Measurements from ENCODE around the gene SETBP1.

SETBP1 gene

GRCh38 chr18:44765456-44765855, 84.8 kb downstream of the SETBP1 start:
- H3K27me3 Mint-ChIP-seq: no peaks in the 10 kb centered on the region
- peaks cover 6% of the 10 kb centered on the region for H3K36me3 Mint-ChIP-seq (ENCODE audit: insufficient read depth)
- no peak overlapping the region for H3K4me3 Mint-ChIP-seq
- H3K4me1 Mint-ChIP-seq: peaks cover 21% of the 10 kb centered on the region
- ATAC-seq (replicated peaks; ENCODE audit: extremely low read depth, poor library complexity, severe bottlenecking) (no peak), DNase-seq (ENCODE audit: low spot score in 2 of 2) (no peak)
- no peak overlapping the region for H3K27ac Mint-ChIP-seq (ENCODE audit: low read depth)
- no peaks in the 10 kb centered on the region for H3K9me3 Mint-ChIP-seq

GRCh38 chr18:44766450-44766849, 85.8 kb downstream of the SETBP1 start:
- DNase-seq (ENCODE audit: low spot score in 2 of 2) (no peak), ATAC-seq (replicated peaks; ENCODE audit: extremely low read depth, poor library complexity, severe bottlenecking) (no peak)
- Mint-ChIP-seq H3K9me3 (no peaks in the 10 kb centered on the region), H3K36me3 (ENCODE audit: insufficient read depth) (peaks cover 6% of the 10 kb centered on the region), H3K27ac (ENCODE audit: low read depth) (no peak overlapping the region), H3K27me3 (no peaks in the 10 kb centered on the region), H3K4me3 (no peak overlapping the region), H3K4me1 (peaks cover 21% of the 10 kb centered on the region)

- H3K4me1 Mint-ChIP-seq: peaks cover 21% of the 10 kb centered on the region
- DNase-seq (ENCODE audit: low spot score in 2 of 2) (no peak), ATAC-seq (replicated peaks; ENCODE audit: extremely low read depth, poor library complexity, severe bottlenecking) (no peak)
- peaks cover 4% of the 10 kb centered on the region for H3K36me3 Mint-ChIP-seq (ENCODE audit: insufficient read depth)
- no peaks in the 10 kb centered on the region for H3K9me3 Mint-ChIP-seq
- H3K27ac Mint-ChIP-seq (ENCODE audit: low read depth): no peak overlapping the region
- no peaks in the 10 kb centered on the region for H3K27me3 Mint-ChIP-seq
- H3K4me3 Mint-ChIP-seq: no peak overlapping the region
Observed at GRCh38 chr18:44767807-44768206, 87.1 kb downstream of the SETBP1 start.

GRCh38 chr18:44770641-44771040, 90.0 kb downstream of the SETBP1 start:
- DNase-seq (ENCODE audit: low spot score in 2 of 2) (no peak), ATAC-seq (replicated peaks; ENCODE audit: extremely low read depth, poor library complexity, severe bottlenecking) (no peak)
- Mint-ChIP-seq H3K9me3 (no peaks in the 10 kb centered on the region), H3K27me3 (no peaks in the 10 kb centered on the region), H3K4me1 (peaks cover 21% of the 10 kb centered on the region), H3K36me3 (ENCODE audit: insufficient read depth) (peaks cover 2% of the 10 kb centered on the region), H3K4me3 (no peak overlapping the region), H3K27ac (ENCODE audit: low read depth) (no peak overlapping the region)

- H3K36me3 Mint-ChIP-seq (ENCODE audit: insufficient read depth): peaks cover 2% of the 10 kb centered on the region
Observed at GRCh38 chr18:44771572-44771955, 90.9 kb downstream of the SETBP1 start.

GRCh38 chr18:44771956-44772917, 91.5 kb downstream of the SETBP1 start:
- Mint-ChIP-seq H3K36me3 (ENCODE audit: insufficient read depth) (peaks cover 2% of the 10 kb centered on the region), H3K27ac (ENCODE audit: low read depth) (no peak overlapping the region), H3K4me3 (no peak overlapping the region), H3K9me3 (no peaks in the 10 kb centered on the region), H3K4me1 (peaks cover 15% of the 10 kb centered on the region), H3K27me3 (no peaks in the 10 kb centered on the region)
- DNase-seq (ENCODE audit: low spot score in 2 of 2) (no peak), ATAC-seq (replicated peaks; ENCODE audit: extremely low read depth, poor library complexity, severe bottlenecking) (no peak)

More at GRCh38 chr18:44771572-44771955, 90.9 kb downstream of the SETBP1 start:
- DNase-seq (ENCODE audit: low spot score in 2 of 2): no peak
- H3K27ac Mint-ChIP-seq (ENCODE audit: low read depth): no peak overlapping the region
- no peak overlapping the region for H3K4me3 Mint-ChIP-seq
- no peaks in the 10 kb centered on the region for H3K27me3 Mint-ChIP-seq
- peaks cover 16% of the 10 kb centered on the region for H3K4me1 Mint-ChIP-seq
- H3K9me3 Mint-ChIP-seq: no peaks in the 10 kb centered on the region
- no peak for ATAC-seq (replicated peaks; ENCODE audit: extremely low read depth, poor library complexity, severe bottlenecking)

GRCh38 chr18:44773640-44774155, 93.0 kb downstream of the SETBP1 start:
- no peaks in the 10 kb centered on the region for H3K27me3 Mint-ChIP-seq
- H3K4me3 Mint-ChIP-seq: no peak overlapping the region
- H3K27ac Mint-ChIP-seq (ENCODE audit: low read depth): no peak overlapping the region
- peaks cover 16% of the 10 kb centered on the region for H3K4me1 Mint-ChIP-seq
- H3K9me3 Mint-ChIP-seq: no peaks in the 10 kb centered on the region
- ATAC-seq (replicated peaks; ENCODE audit: extremely low read depth, poor library complexity, severe bottlenecking): no peak
- no peak for DNase-seq (ENCODE audit: low spot score in 2 of 2)
- peaks cover 2% of the 10 kb centered on the region for H3K36me3 Mint-ChIP-seq (ENCODE audit: insufficient read depth)

GRCh38 chr18:44774191-44774590, 93.5 kb downstream of the SETBP1 start:
- Mint-ChIP-seq H3K4me3 (no peak overlapping the region), H3K4me1 (peaks cover 14% of the 10 kb centered on the region), H3K9me3 (no peaks in the 10 kb centered on the region), H3K27me3 (no peaks in the 10 kb centered on the region), H3K27ac (ENCODE audit: low read depth) (no peak overlapping the region), H3K36me3 (ENCODE audit: insufficient read depth) (no peaks in the 10 kb centered on the region)
- DNase-seq (ENCODE audit: low spot score in 2 of 2): no peak
- no peak for ATAC-seq (replicated peaks; ENCODE audit: extremely low read depth, poor library complexity, severe bottlenecking)

- Mint-ChIP-seq H3K36me3 (ENCODE audit: insufficient read depth) (no peaks in the 10 kb centered on the region), H3K4me1 (peaks cover 5% of the 10 kb centered on the region), H3K4me3 (no peak overlapping the region), H3K27me3 (no peaks in the 10 kb centered on the region), H3K9me3 (no peaks in the 10 kb centered on the region), H3K27ac (ENCODE audit: low read depth) (no peak overlapping the region)
- ATAC-seq (replicated peaks; ENCODE audit: extremely low read depth, poor library complexity, severe bottlenecking) (no peak), DNase-seq (ENCODE audit: low spot score in 2 of 2) (no peak)
Observed at GRCh38 chr18:44777457-44778192, 96.9 kb downstream of the SETBP1 start.

GRCh38 chr18:44778788-44779187, 98.1 kb downstream of the SETBP1 start:
- H3K27ac Mint-ChIP-seq (ENCODE audit: low read depth): no peak overlapping the region
- H3K4me1 Mint-ChIP-seq: peaks cover 5% of the 10 kb centered on the region
- no peak for ATAC-seq (replicated peaks; ENCODE audit: extremely low read depth, poor library complexity, severe bottlenecking)
- no peaks in the 10 kb centered on the region for H3K36me3 Mint-ChIP-seq (ENCODE audit: insufficient read depth)
- no peaks in the 10 kb centered on the region for H3K27me3 Mint-ChIP-seq
- H3K4me3 Mint-ChIP-seq: no peak overlapping the region
- no peaks in the 10 kb centered on the region for H3K9me3 Mint-ChIP-seq
- DNase-seq (ENCODE audit: low spot score in 2 of 2): no peak

- no peak overlapping the region for H3K27ac Mint-ChIP-seq (ENCODE audit: low read depth)
- DNase-seq (ENCODE audit: low spot score in 2 of 2) (no peak), ATAC-seq (replicated peaks; ENCODE audit: extremely low read depth, poor library complexity, severe bottlenecking) (no peak)
- H3K27me3 Mint-ChIP-seq: no peaks in the 10 kb centered on the region
- peaks cover 5% of the 10 kb centered on the region for H3K4me1 Mint-ChIP-seq
- H3K36me3 Mint-ChIP-seq (ENCODE audit: insufficient read depth): no peaks in the 10 kb centered on the region
- H3K4me3 Mint-ChIP-seq: no peak overlapping the region
- H3K9me3 Mint-ChIP-seq: no peaks in the 10 kb centered on the region
Observed at GRCh38 chr18:44779753-44780292, 99.1 kb downstream of the SETBP1 start.

GRCh38 chr18:44781886-44782285, 101.2 kb downstream of the SETBP1 start:
- Mint-ChIP-seq H3K4me3 (no peak overlapping the region), H3K9me3 (no peaks in the 10 kb centered on the region), H3K4me1 (peaks cover 5% of the 10 kb centered on the region), H3K27ac (ENCODE audit: low read depth) (no peak overlapping the region), H3K27me3 (no peaks in the 10 kb centered on the region), H3K36me3 (ENCODE audit: insufficient read depth) (no peaks in the 10 kb centered on the region)
- DNase-seq (ENCODE audit: low spot score in 2 of 2) (no peak), ATAC-seq (replicated peaks; ENCODE audit: extremely low read depth, poor library complexity, severe bottlenecking) (no peak)

All from central memory CD8-positive, alpha-beta T cell (primary cell).